NCI-H226 (cell line): ENCODE results near the gene TGM2.

Source experiments
- DNase-seq: peaks from one replicate; pipeline ENCODE4 v3.0.0-alpha.2; 2015

The TGM2 gene

GRCh38 chr20:38141889-38142494 lies 23.1 kb downstream of the TGM2 start:
- DNase-seq = no peak

GRCh38 chr20:38141204-38141888 lies 23.7 kb downstream of the TGM2 start:
- no peak for DNase-seq

GRCh38 chr20:38139977-38140753 lies 24.9 kb downstream of the TGM2 start:
- no peak for DNase-seq

- DNase-seq = no peak
Observed at GRCh38 chr20:38139156-38139912, 25.7 kb downstream of the TGM2 start.

- no peak for DNase-seq
Observed at GRCh38 chr20:38138086-38138778, 26.8 kb downstream of the TGM2 start.

- no peak for DNase-seq
Observed at GRCh38 chr20:38137441-38138037, 27.5 kb downstream of the TGM2 start.

- DNase-seq = no peak
Observed at GRCh38 chr20:38136421-38137245, 28.4 kb downstream of the TGM2 start.

GRCh38 chr20:38135651-38136420 lies 29.2 kb downstream of the TGM2 start:
- no peak for DNase-seq

GRCh38 chr20:38135271-38135650 lies 29.8 kb downstream of the TGM2 start:
- DNase-seq = no peak

- DNase-seq = peak; percentile 47
Observed at GRCh38 chr20:38134427-38135270, 30.4 kb downstream of the TGM2 start.

- DNase-seq = no peak
Observed at GRCh38 chr20:38133680-38134426, 31.2 kb downstream of the TGM2 start.

- DNase-seq = no peak
Observed at GRCh38 chr20:38132910-38133501, 32.1 kb downstream of the TGM2 start.

- no peak for DNase-seq
Observed at GRCh38 chr20:38132156-38132909, 32.7 kb downstream of the TGM2 start.

- no peak for DNase-seq
Observed at GRCh38 chr20:38131588-38132121, 33.4 kb downstream of the TGM2 start.

- no peak for DNase-seq
Observed at GRCh38 chr20:38130687-38131587, 34.1 kb downstream of the TGM2 start.
